Raji (cell line): Measurements from ENCODE around the gene FASLG.

ENCODE experiments used
- POLR2A ChIP-seq: IDR thresholded peaks from 2 replicates; pipeline ENCODE4 v1.6.1; 2011; ENCODE audit warnings: low read depth, low read length, control low read depth; ENCODE audit not compliant: insufficient read depth

FASLG gene

DNA sequence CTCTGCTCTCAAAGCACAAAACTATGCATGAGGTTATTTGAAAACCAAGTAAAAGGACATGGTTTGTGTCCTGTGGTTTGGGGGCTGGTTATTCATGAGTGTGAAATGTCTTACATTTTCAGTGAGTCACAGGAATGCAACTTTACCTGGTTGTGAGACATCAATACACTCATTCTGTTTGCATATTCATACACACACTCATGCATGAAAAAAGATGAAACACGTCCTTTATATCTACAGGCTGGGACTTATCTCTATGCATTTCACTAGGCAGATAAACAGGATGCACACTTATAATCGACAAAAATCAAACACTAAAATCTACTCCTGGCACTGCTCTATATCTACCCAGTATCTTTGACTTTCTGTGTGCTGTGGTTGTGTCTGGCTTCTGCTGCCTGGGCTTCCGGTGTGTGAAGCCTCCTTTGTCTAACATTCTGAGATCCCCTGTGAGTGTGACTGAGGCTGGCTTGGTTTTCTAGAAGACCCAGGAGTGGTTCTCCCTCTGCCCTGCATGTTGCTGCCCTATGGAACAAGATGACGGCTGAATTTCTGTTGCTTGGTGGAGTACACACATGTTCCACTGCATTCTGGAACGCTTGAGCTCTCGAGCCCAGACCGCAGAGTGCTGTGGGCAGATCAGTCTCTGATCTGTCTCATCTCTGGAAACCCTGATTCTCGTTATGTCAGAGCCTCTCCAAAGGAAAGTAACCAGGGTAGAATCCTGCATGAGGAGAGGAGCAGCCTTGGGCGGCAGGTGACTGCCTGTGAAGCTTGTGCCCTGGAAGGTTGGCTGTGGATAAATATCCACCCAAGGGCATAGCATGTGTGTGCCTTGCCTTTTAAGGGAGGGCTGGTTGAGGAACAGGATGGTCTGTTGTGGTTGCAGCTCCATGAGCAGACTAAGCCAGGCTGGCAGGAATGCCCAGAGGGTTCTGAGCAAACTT lies 19.7 kb upstream of the FASLG start:
- TF ChIP-seq POLR2A: no peak

DNA sequence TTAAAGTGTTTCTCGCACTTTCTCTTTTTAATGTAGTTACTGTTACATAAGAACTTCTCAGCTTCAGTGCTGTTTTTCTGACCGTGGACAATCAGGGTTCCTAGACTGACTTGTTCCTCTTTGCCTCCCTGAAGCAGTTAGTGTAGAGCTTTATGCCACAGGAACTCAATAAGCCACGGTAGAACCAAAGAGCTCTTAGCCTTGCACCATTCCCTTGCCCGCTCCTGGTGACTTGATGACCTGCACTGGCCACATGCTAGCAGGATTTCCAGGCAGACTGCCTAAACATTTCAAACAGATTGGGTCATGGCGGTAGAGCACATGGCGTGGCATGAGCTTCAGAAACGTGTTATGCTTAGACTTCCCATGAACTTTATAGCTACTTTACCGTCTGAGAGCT lies 18.8 kb upstream of the FASLG start:
- no peak for TF ChIP-seq POLR2A

- TF ChIP-seq POLR2A: no peak
These were observed 17.4 kb upstream of the FASLG start for GRCh38 chr1:172641492-172641891.

DNA sequence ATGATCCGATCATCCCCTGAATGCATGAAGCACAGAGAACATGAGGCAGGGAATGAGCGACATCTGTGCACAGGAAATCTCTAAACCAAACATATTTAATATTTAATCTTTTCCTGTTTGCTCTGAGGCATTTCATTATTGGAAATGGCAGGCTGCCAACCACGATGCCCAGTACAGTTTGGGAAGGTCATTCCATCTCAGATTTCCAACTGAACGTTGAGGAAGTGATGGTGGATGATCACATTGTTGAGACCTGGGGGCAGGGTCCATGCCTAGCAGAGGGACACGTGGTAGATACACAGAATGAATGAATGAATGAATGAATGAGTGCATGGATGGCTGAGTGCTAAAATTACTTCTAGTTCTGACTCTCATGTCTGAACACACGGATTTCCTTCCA lies 15.9 kb upstream of the FASLG start:
- no peak for TF ChIP-seq POLR2A

DNA sequence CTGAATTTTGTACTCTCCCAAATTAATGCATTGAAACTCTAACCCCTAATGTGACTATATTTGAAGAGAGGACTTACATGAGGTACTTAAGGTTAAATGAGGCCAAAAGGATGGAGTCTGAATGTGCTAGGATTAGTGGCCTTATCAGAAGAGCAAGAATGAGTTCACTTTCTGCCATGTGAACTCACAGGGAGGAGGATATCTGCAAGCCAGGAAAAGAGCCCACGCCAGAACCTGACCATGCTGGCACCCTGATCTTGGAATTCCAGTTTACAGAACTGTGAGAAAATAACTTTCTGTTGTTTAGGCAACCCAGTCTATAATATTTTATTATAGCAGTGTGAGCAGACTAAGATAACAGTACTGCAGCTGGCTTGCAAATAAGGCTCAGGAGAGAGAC lies 12.2 kb upstream of the FASLG start:
- no peak for TF ChIP-seq POLR2A

DNA sequence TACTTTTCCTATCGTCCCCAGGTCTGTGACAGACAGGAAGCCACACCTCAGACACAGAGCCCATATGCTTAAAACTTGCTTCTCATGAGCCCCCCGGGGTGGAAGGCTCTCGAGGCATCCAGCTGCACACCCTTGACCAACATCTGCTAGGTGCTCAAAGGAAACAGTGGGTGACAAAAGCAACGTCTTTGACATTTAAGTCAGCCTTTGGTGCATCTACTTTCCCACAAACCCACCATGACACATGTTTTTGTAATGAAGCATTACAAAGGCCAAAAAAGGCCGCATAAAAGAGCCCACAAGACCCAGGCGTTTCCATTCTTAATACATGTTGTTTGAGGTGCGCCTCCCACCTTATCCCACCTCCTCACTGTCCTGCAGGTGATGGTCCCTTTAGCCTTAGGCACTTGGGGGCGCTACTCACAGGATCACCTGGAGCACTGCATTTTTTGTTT lies 11.8 kb upstream of the FASLG start:
- no peak for TF ChIP-seq POLR2A

GRCh38 chr1:172647987-172648386 lies 10.9 kb upstream of the FASLG start:
- TF ChIP-seq POLR2A: no peak

DNA sequence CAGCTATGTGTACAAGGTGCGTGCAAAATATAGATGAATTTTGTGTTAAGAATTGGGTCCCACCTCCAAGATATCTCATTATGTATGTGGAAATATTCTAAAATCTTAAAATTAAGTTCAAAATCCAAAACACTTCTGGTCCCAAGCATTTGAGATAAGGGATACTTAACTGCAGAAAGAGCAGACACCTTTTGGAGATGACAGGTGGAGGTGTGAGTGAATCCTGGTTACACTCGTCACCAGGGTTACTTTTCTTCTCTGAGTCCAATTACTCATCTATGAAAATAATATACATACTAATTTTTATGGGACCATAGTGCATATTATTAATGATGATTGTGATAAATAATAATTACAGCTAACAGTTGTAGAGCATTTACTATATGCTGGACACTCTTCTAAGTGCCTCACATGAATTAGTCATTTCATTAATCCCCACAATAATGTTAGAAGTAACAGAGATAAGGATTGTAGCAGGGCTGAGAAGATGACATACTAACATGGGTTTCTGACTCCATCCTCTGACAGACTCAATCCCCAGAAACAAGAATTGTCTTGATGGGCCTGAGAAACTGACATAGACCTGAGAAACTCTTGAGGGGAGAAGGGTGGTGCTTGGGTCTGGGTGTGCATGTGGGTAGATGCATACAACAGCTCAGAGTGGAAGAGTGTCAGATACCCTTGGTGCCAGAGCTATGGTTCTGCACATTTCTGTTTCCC lies 8.3 kb upstream of the FASLG start:
- TF ChIP-seq POLR2A: no peak

DNA sequence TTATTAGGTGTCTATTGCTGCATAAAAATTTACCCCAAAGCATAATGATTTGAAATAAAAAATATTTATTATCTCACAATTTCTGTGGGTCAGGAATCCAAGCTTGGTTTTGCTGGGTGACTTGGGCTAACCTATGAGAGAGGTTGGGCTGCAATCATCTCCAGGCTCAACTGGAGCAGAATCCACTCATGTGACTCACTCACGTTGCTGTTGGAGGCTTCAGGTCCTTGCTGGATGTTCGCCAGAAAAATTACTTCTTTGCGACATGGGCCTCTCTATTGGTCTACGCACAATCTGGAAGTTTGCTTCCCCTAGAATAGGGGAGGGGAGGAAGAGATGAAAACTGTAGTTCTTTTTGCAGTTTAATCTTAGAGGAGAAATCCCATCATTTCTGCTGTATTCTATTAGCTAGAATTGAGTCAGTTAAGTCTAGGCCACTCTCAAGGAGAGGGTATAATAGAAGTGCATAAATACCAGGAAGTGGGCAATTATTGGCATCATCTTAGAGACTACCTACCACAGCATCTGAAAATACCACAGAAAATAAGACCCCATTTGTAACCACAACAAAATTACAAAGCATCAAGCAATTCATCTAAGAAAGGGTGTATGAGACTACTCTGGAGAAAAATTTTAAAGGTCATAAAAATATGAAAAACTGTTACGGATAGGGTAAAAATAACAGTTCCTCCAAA lies 5.7 kb upstream of the FASLG start:
- TF ChIP-seq POLR2A: no peak

DNA sequence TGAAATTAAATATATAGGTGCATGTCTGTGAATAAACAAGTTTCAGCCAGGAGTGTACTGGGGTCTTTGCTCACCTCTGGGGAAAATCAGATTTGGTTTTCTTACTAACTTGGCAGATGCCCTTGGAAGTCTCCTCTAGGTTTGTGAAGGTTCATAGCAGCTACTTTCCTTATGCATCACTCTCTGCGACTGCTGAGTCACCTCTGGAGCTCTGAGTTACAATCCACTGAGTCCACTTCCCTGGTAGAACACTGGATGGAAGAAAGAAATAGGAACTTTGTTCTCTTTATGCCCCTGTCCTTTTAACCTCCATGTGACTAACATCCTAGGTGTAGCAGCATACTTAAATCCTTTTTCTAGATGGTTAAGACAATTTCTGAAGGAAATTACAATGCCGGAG lies 4.4 kb upstream of the FASLG start:
- TF ChIP-seq POLR2A: no peak

GRCh38 chr1:172656576-172656975 lies 2.3 kb upstream of the FASLG start:
- TF ChIP-seq POLR2A: no peak

DNA sequence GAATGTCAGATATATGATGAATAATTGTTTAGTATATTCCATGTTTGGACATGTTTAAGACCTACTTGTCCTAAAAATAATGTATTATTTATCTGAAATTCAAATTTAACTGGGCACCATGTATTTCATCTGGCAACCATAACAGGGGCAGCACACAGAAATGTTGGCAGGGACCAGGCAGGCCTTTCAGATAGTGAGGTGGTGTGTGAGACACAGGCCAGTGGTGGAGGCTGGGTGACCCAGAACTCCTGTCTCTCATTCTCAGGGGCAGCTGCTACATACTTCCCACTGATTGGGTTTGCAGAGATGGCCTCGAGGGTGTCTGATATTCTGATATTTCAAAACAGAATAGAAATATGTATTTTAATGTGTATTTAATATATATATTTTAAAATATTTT lies 1.3 kb upstream of the FASLG start:
- TF ChIP-seq POLR2A: no peak

DNA sequence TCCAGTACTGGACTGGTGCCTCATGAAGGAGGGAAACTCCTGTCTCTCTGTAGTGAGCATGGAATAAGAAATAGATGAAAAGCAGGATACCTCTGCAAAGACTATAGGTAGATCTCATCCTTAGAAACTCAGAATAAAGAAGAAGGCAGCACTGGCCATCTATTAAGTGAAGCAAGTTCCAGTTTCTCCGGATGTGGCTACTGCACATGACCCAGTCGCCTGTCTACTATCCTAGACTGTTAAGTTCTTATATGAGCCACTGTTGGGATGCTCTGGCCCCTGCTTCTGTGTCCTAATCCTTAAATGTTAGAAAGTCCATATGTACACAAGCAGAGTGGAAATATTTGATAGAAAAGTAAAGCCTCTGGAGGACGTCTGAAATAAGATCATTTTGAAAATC lies 2.2 kb downstream of the FASLG start:
- no peak for TF ChIP-seq POLR2A

- TF ChIP-seq POLR2A: no peak
These were observed 3.7 kb downstream of the FASLG start for GRCh38 chr1:172662464-172663109.

DNA sequence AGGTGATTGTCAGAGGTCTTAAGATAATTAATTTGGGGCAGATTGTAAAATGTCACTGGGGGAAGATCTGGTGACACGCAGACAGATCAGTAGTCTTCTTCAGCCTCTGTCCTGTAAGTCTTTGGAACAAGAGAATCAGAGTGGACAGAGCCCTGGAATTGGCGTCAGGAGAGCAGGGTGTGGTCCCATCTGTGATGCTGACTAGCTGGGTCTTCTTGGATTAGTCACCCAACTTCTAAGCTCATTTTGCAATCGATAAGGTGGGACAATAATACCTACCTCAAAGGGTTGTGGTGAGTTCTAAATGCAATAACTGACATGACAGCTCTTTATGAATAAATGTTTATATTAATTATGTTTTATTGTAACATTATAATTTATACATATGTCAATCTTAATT lies 4.8 kb downstream of the FASLG start:
- no peak for TF ChIP-seq POLR2A

DNA sequence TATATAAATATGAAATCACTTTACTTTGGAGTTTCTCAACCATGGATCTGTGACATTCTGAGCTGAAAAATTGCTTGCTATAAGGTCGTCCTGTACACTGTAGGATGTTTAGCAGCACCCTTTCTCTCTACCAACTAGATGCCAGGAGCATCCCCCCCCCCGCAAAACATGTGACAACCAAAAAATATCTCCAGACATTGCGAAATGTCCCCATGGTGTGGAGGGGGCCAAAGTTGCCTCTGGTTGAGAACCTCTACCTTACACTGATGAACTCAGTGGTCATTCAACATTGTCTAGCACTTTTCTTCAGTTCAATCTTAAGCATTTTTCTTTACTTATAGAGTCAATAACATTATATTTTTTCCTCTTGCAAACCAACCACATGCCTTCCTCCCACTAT lies 9.2 kb downstream of the FASLG start:
- TF ChIP-seq POLR2A: no peak

GRCh38 chr1:172669011-172669410 lies 10.1 kb downstream of the FASLG start:
- TF ChIP-seq POLR2A: no peak
